Measurements from ENCODE around the gene KCNQ1.

Gene KCNQ1

GRCh38 chr11:2586087-2586792 lies 141.4 kb downstream of the KCNQ1 start:
- DNase-seq: no peak

- no peak for DNase-seq
Measured at GRCh38 chr11:2586793-2587131, 142.0 kb downstream of the KCNQ1 start.

GRCh38 chr11:2587132-2587930 lies 142.5 kb downstream of the KCNQ1 start:
- no peak for DNase-seq

GRCh38 chr11:2587976-2588748 lies 143.4 kb downstream of the KCNQ1 start:
- DNase-seq: no peak

- no peak for DNase-seq
Measured at GRCh38 chr11:2588809-2589537, 144.2 kb downstream of the KCNQ1 start.

GRCh38 chr11:2589538-2589934 lies 144.7 kb downstream of the KCNQ1 start:
- no peak for DNase-seq

GRCh38 chr11:2590131-2590964 lies 145.5 kb downstream of the KCNQ1 start:
- DNase-seq: no peak

GRCh38 chr11:2590965-2591754 lies 146.4 kb downstream of the KCNQ1 start:
- DNase-seq: no peak

GRCh38 chr11:2591805-2592204 lies 147.0 kb downstream of the KCNQ1 start:
- no peak for DNase-seq

GRCh38 chr11:2592559-2593392 lies 148.0 kb downstream of the KCNQ1 start:
- no peak for DNase-seq

GRCh38 chr11:2593393-2593950 lies 148.7 kb downstream of the KCNQ1 start:
- no peak for DNase-seq

GRCh38 chr11:2594267-2594666 lies 149.5 kb downstream of the KCNQ1 start:
- no peak for DNase-seq

- no peak for DNase-seq
Measured at GRCh38 chr11:2595204-2595603, 150.4 kb downstream of the KCNQ1 start.

GRCh38 chr11:2599561-2600189 lies 154.9 kb downstream of the KCNQ1 start:
- DNase-seq: no peak

GRCh38 chr11:2609345-2609744 lies 164.5 kb downstream of the KCNQ1 start:
- no peak for DNase-seq

GRCh38 chr11:2612884-2613571 lies 168.2 kb downstream of the KCNQ1 start:
- no peak for DNase-seq

GRCh38 chr11:2621894-2622293 lies 177.1 kb downstream of the KCNQ1 start:
- no peak for DNase-seq

- no peak for DNase-seq
Measured at GRCh38 chr11:2625183-2625582, 180.4 kb downstream of the KCNQ1 start.

- no peak for DNase-seq
Measured at GRCh38 chr11:2630679-2631078, 185.9 kb downstream of the KCNQ1 start.
